ENCODE results near the gene SHH.
A peak's percentile ranks its signal among the peaks of the same experiment; 100 is the strongest.
"Not testable (repeated sequence)": the region's sequence is repeated elsewhere in the genome, so short reads cannot be mapped to it uniquely, and the experiment has no call there.

SHH gene

GRCh38 chr7:155818820-155819168 lies 6.5 kb upstream of the SHH start:
- DNase-seq = no peak

GRCh38 chr7:155818154-155818819 lies 6.0 kb upstream of the SHH start:
- DNase-seq = no peak

GRCh38 chr7:155817515-155817914 lies 5.3 kb upstream of the SHH start:
- not testable (repeated sequence) for DNase-seq

GRCh38 chr7:155816996-155817395 lies 4.7 kb upstream of the SHH start:
- no peak for DNase-seq

GRCh38 chr7:155816192-155816508 lies 3.9 kb upstream of the SHH start:
- DNase-seq = no peak

GRCh38 chr7:155815332-155816191 lies 3.3 kb upstream of the SHH start:
- DNase-seq = peak; percentile 66

GRCh38 chr7:155814316-155815276 lies 2.3 kb upstream of the SHH start:
- no peak for DNase-seq

- DNase-seq = no peak
Measured at GRCh38 chr7:155813546-155814315, 1.5 kb upstream of the SHH start.

GRCh38 chr7:155813125-155813524 lies 862 bp upstream of the SHH start:
- DNase-seq = no peak

- DNase-seq = no peak
Measured at GRCh38 chr7:155811560-155811894, 736 bp downstream of the SHH start.

- no peak for DNase-seq
Measured at GRCh38 chr7:155810770-155811559, 1.3 kb downstream of the SHH start.

GRCh38 chr7:155809947-155810769 lies 2.1 kb downstream of the SHH start:
- no peak for DNase-seq

- no peak for DNase-seq
Measured at GRCh38 chr7:155809332-155809946, 2.8 kb downstream of the SHH start.

GRCh38 chr7:155808549-155809331 lies 3.5 kb downstream of the SHH start:
- DNase-seq = no peak

- DNase-seq = no peak
Measured at GRCh38 chr7:155807789-155808548, 4.3 kb downstream of the SHH start.

GRCh38 chr7:155807065-155807671 lies 5.1 kb downstream of the SHH start:
- DNase-seq = no peak

- DNase-seq = no peak
Measured at GRCh38 chr7:155806096-155806871, 6.0 kb downstream of the SHH start.

GRCh38 chr7:155805826-155806095 lies 6.5 kb downstream of the SHH start:
- DNase-seq = no peak

All from stimulated activated CD4-positive, alpha-beta T cell treated with anti-CD3 and anti-CD28 coated beads, Interleukin-4, amount 100 ng/mL, for 24 hours (primary cell).